ENCODE measurements around the gene NCOA7. TPM values are rescaled to one million over a fixed set of nuclear protein-coding genes. Genes with fewer than 3 reads are reported as not detected.

NCOA7 gene
- total and polyA plus RNA-seq, 9 of the 15 experiments (the other 6 are each of a cell fraction or from before 2014, with no cell fraction given): 5.8 to 14.6 (median 9.3) TPM

DNA sequence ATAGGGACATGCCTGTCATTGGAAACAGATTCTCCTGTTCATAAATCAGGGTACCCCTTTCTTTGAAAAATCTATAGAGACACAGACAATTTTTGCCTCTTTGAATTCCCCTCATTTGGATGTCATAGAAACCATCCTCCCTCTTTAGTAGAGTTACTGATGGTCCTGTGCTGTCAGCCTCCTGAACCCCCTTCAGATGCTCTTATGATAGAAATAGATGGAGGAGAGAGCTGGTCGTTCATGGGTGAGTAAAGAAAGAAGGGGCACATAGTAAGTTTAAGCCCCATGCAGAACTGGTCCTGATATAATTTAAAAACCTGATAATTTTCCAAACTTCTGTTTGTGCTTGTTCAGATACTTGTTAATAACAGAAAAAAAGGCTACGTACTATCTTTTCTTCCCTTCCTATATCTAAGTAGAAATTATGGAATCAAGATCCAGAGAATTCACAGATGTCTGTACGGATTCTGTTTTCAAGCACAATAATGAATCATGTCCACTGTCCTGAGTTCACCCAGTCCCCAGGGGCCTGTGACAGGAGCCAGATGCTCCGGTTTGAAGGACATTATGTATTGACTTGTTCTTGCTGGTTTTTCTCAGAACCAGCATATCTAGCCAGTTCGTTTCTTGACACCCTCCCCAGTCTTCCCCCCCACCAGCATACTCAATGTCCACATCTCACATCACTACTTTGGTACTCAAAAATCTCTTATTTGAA is 78.1 kb downstream of the NCOA7 start:
- FAIRE-seq (no peak), DNase-seq (ENCODE audit: extremely low read depth in 1 of 4, low spot score in 3 of 4) (peak in 2 of 4 experiments; percentile 29 to 37), ATAC-seq (0 out of 3 replicates have a peak, but pooled peaks have one; percentile 4)
- Histone ChIP-seq H3K9me1 (ENCODE audit: control insufficient read depth, insufficient read depth, low read length) (no peaks in the 10 kb centered on the region), H3K36me3 (ENCODE audit: control insufficient read depth, insufficient read depth, low read length) (no peaks in the 10 kb centered on the region; the same call in 2 of the 3 replicates), H3K27me3 (ENCODE audit: control insufficient read depth in 2 of 2, insufficient read depth in 2 of 2, low read length in 2 of 2) (no peaks in the 10 kb centered on the region), H3K27ac (ENCODE audit: extremely low read depth, low read depth, low read length) (no peak overlapping the region), H3K4me1 (replicated peaks in 1 of 2; ENCODE audit: control insufficient read depth in 2 of 2, insufficient read depth in 2 of 2, low read length in 2 of 2) (peaks cover 9 to 32% of the 10 kb centered on the region in 2 experiments; a peak in 4 of 5 replicates), H3K79me2 (ENCODE audit: control insufficient read depth, insufficient read depth, low read length) (peaks cover 5% of the 10 kb centered on the region; the same call in 1 of the 3 replicates), H3K9ac (ENCODE audit: insufficient read depth in 1 of 2, low read depth in 2 of 2, low read length in 2 of 2) (no peak overlapping the region), H3K9me3 (replicated peaks; ENCODE audit: control insufficient read depth, insufficient read depth, low read depth, low read length) (no peaks in the 10 kb centered on the region), H3K4me2 (ENCODE audit: insufficient read depth, low read length) (no peak overlapping the region), H3K4me3 (no peak overlapping the region), H2AFZ (ENCODE audit: low read depth, low read length) (no peak overlapping the region), H4K20me1 (replicated peaks; ENCODE audit: control insufficient read depth, insufficient read depth, low read length) (no peaks in the 10 kb centered on the region)
- ChIA-PET POLR2A (no interaction called here), CTCF (ENCODE audit: low intra/inter-chr PET ratio) (no interaction called here)
- no TSS peak for BruUV-seq (replicated peaks)
- TF ChIP-seq, protein P1, sequence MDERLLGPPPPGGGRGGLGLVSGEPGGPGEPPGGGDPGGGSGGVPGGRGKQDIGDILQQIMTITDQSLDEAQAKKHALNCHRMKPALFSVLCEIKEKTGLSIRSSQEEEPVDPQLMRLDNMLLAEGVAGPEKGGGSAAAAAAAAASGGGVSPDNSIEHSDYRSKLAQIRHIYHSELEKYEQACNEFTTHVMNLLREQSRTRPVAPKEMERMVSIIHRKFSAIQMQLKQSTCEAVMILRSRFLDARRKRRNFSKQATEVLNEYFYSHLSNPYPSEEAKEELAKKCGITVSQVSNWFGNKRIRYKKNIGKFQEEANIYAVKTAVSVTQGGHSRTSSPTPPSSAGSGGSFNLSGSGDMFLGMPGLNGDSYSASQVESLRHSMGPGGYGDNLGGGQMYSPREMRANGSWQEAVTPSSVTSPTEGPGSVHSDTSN (CRISPR knock-in tag; IDR thresholded peaks at IDR 0.05; ENCODE audit: low read depth): no peak
- TF ChIP-seq, protein P1 (tag; conservative IDR thresholded peaks at IDR 0.05; ENCODE audit: low read depth): peak; percentile 53
- no peak for TF ChIP-seq TCF3 (CRISPR knock-in tag; IDR thresholded peaks at IDR 0.05)
- TF ChIP-seq MEIS2 (IDR thresholded peaks at IDR 0.05; ENCODE audit: partially characterized antibody): peak; percentile 68
- in situ Hi-C loops (cut with MboI): no loop called here
- WGBS (ENCODE audit: insufficient coverage, low coverage, missing lambda C conversion rate): 22% methylated on average over 5 of the region's 5 CpGs
- intact Hi-C loops (cut with micrococcal nuclease): no loop called here
